ENCODE data around the gene PPP6C.
"Not testable (repeated sequence)": the region's sequence is repeated elsewhere in the genome, so short reads cannot be mapped to it uniquely, and the experiment has no call there.

PPP6C gene

DNA sequence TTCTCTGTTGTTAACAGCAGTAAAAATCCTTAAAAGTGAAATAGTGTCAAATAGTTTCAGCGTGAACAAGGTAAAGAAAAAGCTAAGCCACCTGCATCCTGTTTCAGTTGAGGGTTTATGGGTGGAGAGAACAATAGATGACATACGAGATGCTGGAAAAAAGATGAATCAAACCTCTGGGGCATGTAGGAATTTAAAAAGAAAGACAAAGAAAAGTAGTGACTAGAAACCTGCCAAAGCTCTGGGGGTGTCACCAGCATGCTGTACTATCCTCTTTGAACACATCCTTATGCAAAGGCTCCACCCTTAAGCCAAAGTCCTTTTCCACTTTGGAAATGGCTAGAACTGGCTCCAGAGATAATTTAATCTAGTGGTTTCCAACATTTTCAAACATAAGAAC, 68.5 kb downstream of the PPP6C start:
- Histone ChIP-seq H3K27me3 (replicated peaks; ENCODE audit: insufficient read depth, low read length) (no peaks in the 10 kb centered on the region), H3K4me2 (ENCODE audit: low read depth, low read length) (peak overlapping the region; percentile 20; the same call in 1 of the 2 replicates), H4K20me1 (ENCODE audit: insufficient read depth, low read length) (no peaks in the 10 kb centered on the region), H3K9me3 (replicated peaks; ENCODE audit: insufficient read depth, low read length) (no peaks in the 10 kb centered on the region), H3K79me2 (ENCODE audit: low read length) (peaks cover 15% of the 10 kb centered on the region), H3K27ac (ENCODE audit: low read length) (peak overlapping the region; percentile 65), H2AFZ (ENCODE audit: low read length) (no peak overlapping the region), H3K9me2 (replicated peaks; ENCODE audit: insufficient read depth, low read length) (no peaks in the 10 kb centered on the region), H3F3A (ENCODE audit: insufficient read depth, low read length) (peaks cover 14% of the 10 kb centered on the region; the same call in 1 of the 2 replicates), H3K36me3 (replicated peaks; ENCODE audit: insufficient read depth, low read length) (no peaks in the 10 kb centered on the region), H3K9ac (ENCODE audit: low read length) (no peak overlapping the region), H3K4me3 (ENCODE audit: low read length) (no peak overlapping the region), H3K4me1 (ENCODE audit: low read length) (peaks cover 21% of the 10 kb centered on the region)
- DNase-seq, result peak; percentile 74
- TF ChIP-seq EZH2phosphoT487 (IDR thresholded peaks at IDR 0.05; ENCODE audit: low read length) (no peak), EZH2 (optimal IDR thresholded peaks at IDR 0.05; ENCODE audit: low read depth, low read length) (no peak)
- TF ChIP-seq, protein P1, sequence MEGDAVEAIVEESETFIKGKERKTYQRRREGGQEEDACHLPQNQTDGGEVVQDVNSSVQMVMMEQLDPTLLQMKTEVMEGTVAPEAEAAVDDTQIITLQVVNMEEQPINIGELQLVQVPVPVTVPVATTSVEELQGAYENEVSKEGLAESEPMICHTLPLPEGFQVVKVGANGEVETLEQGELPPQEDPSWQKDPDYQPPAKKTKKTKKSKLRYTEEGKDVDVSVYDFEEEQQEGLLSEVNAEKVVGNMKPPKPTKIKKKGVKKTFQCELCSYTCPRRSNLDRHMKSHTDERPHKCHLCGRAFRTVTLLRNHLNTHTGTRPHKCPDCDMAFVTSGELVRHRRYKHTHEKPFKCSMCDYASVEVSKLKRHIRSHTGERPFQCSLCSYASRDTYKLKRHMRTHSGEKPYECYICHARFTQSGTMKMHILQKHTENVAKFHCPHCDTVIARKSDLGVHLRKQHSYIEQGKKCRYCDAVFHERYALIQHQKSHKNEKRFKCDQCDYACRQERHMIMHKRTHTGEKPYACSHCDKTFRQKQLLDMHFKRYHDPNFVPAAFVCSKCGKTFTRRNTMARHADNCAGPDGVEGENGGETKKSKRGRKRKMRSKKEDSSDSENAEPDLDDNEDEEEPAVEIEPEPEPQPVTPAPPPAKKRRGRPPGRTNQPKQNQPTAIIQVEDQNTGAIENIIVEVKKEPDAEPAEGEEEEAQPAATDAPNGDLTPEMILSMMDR (IDR thresholded peaks at IDR 0.05; ENCODE audit: low read length), result no peak

DNA sequence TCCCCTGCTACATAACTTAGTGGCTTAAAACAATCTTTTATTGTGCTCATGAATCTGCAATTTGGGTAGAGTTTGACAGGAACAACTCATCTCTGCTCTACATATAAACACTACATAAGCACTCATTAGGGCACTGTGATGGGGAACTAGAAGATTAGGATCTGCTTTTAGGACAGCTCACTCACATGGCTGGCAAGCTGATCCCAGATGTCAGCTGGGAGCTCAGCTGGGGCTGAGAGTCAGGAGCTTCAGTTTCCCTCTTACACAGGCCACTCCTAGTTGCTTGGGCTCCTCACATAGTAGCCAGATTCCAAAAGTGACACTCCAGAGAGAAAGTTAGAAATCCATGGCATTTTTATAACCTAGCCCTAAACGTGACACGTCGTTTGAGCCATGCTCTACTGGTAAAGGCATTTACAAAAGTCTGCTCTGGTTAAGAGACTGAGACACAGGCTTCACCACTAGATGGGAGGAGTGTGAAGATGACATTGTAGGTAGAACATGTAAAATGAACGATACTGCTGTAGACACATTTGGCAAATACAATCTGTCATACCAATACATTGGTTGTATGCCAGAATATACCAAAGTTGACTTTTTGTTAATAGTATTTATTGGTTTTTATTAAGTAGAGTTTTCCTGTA, 69.8 kb downstream of the PPP6C start:
- no peak overlapping the region for H3K4me3 ChIP-seq (ENCODE audit: low read length)
- no peaks in the 10 kb centered on the region for H3K27me3 ChIP-seq (replicated peaks; ENCODE audit: insufficient read depth, low read length)
- no peak overlapping the region for H3K9ac ChIP-seq (ENCODE audit: low read length)
- no peak overlapping the region for H2AFZ ChIP-seq (ENCODE audit: low read length)
- peaks cover 14% of the 10 kb centered on the region; the same call in 1 of the 2 replicates for H3F3A ChIP-seq (ENCODE audit: insufficient read depth, low read length)
- no peak overlapping the region for H3K4me2 ChIP-seq (ENCODE audit: low read depth, low read length)
- H4K20me1 ChIP-seq (ENCODE audit: insufficient read depth, low read length), result no peaks in the 10 kb centered on the region
- peaks cover 14% of the 10 kb centered on the region for H3K79me2 ChIP-seq (ENCODE audit: low read length)
- H3K27ac ChIP-seq (ENCODE audit: low read length), result no peak overlapping the region
- H3K9me2 ChIP-seq (replicated peaks; ENCODE audit: insufficient read depth, low read length), result no peaks in the 10 kb centered on the region
- H3K36me3 ChIP-seq (replicated peaks; ENCODE audit: insufficient read depth, low read length), result no peaks in the 10 kb centered on the region
- peaks cover 15% of the 10 kb centered on the region for H3K4me1 ChIP-seq (ENCODE audit: low read length)
- H3K9me3 ChIP-seq (replicated peaks; ENCODE audit: insufficient read depth, low read length), result no peaks in the 10 kb centered on the region
- TF ChIP-seq, protein P1 (IDR thresholded peaks at IDR 0.05; ENCODE audit: low read length), result no peak
- TF ChIP-seq EZH2 (optimal IDR thresholded peaks at IDR 0.05; ENCODE audit: low read depth, low read length), result no peak
- no peak for TF ChIP-seq EZH2phosphoT487 (IDR thresholded peaks at IDR 0.05; ENCODE audit: low read length)
- no peak for DNase-seq

DNA sequence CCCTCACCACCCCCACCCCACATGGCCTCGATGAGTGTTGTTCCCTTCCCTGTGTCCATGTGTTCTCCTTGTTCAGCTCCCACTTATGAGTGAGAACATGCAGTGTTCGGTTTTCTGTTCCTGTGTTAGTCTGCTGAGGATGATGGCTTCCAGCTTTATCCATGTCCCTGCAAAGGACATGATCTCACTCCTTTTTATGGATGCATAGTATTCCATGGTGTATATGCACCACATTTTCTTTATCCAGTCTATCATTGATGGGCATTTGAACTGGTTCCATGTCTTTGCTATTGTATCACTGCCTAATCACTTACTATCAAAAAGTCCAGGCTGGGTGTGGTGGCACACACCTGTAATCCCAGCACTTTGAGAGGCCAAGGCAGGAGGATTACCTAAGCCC, 70.9 kb downstream of the PPP6C start:
- H3K9ac ChIP-seq (ENCODE audit: low read length); H3K4me2 ChIP-seq (ENCODE audit: low read depth, low read length); H2AFZ ChIP-seq (ENCODE audit: low read length); H3K9me3 ChIP-seq (replicated peaks; ENCODE audit: insufficient read depth, low read length); H3K36me3 ChIP-seq (replicated peaks; ENCODE audit: insufficient read depth, low read length); H4K20me1 ChIP-seq (ENCODE audit: insufficient read depth, low read length); H3K27me3 ChIP-seq (replicated peaks; ENCODE audit: insufficient read depth, low read length); H3K9me2 ChIP-seq (replicated peaks; ENCODE audit: insufficient read depth, low read length); H3K27ac ChIP-seq (ENCODE audit: low read length); H3K4me3 ChIP-seq (ENCODE audit: low read length); DNase-seq; H3K79me2 ChIP-seq (ENCODE audit: low read length): not testable (repeated sequence)
- peaks cover 14% of the 10 kb centered on the region; the same call in 1 of the 2 replicates for H3F3A ChIP-seq (ENCODE audit: insufficient read depth, low read length)
- peaks cover 15% of the 10 kb centered on the region for H3K4me1 ChIP-seq (ENCODE audit: low read length)

DNA sequence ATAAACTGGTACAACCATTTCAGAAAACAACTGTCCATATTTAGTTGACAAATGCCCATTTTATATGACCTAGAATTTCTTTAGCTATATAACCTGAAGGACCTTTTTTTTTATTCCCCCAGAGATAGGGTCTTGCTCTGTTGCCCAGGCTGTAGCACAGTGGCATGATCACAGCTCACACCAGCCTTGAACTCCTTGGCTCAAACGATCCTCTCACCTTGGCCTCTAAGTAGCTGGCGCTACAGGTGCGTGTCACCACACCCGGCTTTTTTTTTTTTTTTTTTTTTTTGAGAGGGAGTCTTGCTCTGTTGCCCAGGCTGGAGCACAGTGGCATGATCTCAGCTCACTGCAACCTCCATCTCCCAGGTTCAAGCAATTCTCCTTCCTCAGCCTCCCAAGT, 75.1 kb downstream of the PPP6C start:
- H3K9ac ChIP-seq (ENCODE audit: low read length); H3K27ac ChIP-seq (ENCODE audit: low read length); H3K9me3 ChIP-seq (replicated peaks; ENCODE audit: insufficient read depth, low read length); H3K4me2 ChIP-seq (ENCODE audit: low read depth, low read length); H4K20me1 ChIP-seq (ENCODE audit: insufficient read depth, low read length); H3K4me3 ChIP-seq (ENCODE audit: low read length); H2AFZ ChIP-seq (ENCODE audit: low read length); H3K4me1 ChIP-seq (ENCODE audit: low read length); H3K27me3 ChIP-seq (replicated peaks; ENCODE audit: insufficient read depth, low read length); DNase-seq; H3K36me3 ChIP-seq (replicated peaks; ENCODE audit: insufficient read depth, low read length); H3K9me2 ChIP-seq (replicated peaks; ENCODE audit: insufficient read depth, low read length); H3F3A ChIP-seq (ENCODE audit: insufficient read depth, low read length): not testable (repeated sequence)
- peaks cover 17% of the 10 kb centered on the region for H3K79me2 ChIP-seq (ENCODE audit: low read length)

All from MM.1S (cell line).